ENCODE measurements around the gene RIMS3. TPM values are rescaled to one million over a fixed set of nuclear protein-coding genes. Genes with fewer than 3 reads are reported as not detected.

Gene RIMS3
- polyA plus RNA-seq, 1 donor from 2014 or later: 31.6 TPM

GRCh38 chr1:40710581-40711315 is 45.3 kb upstream of the RIMS3 start:
- H3K4me2 ChIP-seq (ENCODE audit: low read length): peak overlapping the region; percentile 95
- TF ChIP-seq CTCF (IDR thresholded peaks at IDR 0.05; ENCODE audit: poor library complexity, severe bottlenecking) (no peak), REST (IDR thresholded peaks at IDR 0.05; ENCODE audit: borderline replicate concordance) (no peak), TAF1 (IDR thresholded peaks at IDR 0.05; ENCODE audit: low read depth) (no peak), RAD21 (conservative IDR thresholded peaks at IDR 0.05) (no peak), EP300 (conservative IDR thresholded peaks at IDR 0.05; ENCODE audit: poor library complexity, severe bottlenecking) (no peak), MXI1 (conservative IDR thresholded peaks at IDR 0.05; ENCODE audit: poor library complexity, severe bottlenecking) (no peak)
- peak overlapping the region; percentile 59 for H3K9ac ChIP-seq (ENCODE audit: low read length)
- no peaks in the 10 kb centered on the region for H3K9me3 ChIP-seq (ENCODE audit: low read length)
- no peak overlapping the region for H3K27ac ChIP-seq (ENCODE audit: low read length)
- no peaks in the 10 kb centered on the region for H3F3A ChIP-seq (ENCODE audit: insufficient read depth, low read length, poor library complexity, severe bottlenecking)
- peaks cover 67% of the 10 kb centered on the region for H3K79me2 ChIP-seq (replicated peaks; ENCODE audit: insufficient read depth, low read length)
- no peaks in the 10 kb centered on the region for H3K27me3 ChIP-seq (ENCODE audit: insufficient read depth, low read depth, low read length)
- no peaks in the 10 kb centered on the region for H4K20me1 ChIP-seq (ENCODE audit: insufficient read depth)
- peak overlapping the region; percentile 68 for H3K4me3 ChIP-seq (ENCODE audit: low read length)
- H3K9me2 ChIP-seq (ENCODE audit: insufficient read depth, low read length): no peaks in the 10 kb centered on the region
- no peak overlapping the region for H2AFZ ChIP-seq (ENCODE audit: low read depth, low read length)
- no peaks in the 10 kb centered on the region for H3K36me3 ChIP-seq (ENCODE audit: insufficient read depth, low read length)

- Histone ChIP-seq H3K79me2 (replicated peaks; ENCODE audit: insufficient read depth, low read length) (peaks cover 71% of the 10 kb centered on the region), H3F3A (ENCODE audit: insufficient read depth, low read length, poor library complexity, severe bottlenecking) (no peaks in the 10 kb centered on the region), H3K4me3 (ENCODE audit: low read length) (peak overlapping the region; percentile 68), H4K20me1 (ENCODE audit: insufficient read depth) (no peaks in the 10 kb centered on the region), H3K36me3 (ENCODE audit: insufficient read depth, low read length) (no peaks in the 10 kb centered on the region), H3K27ac (ENCODE audit: low read length) (peak overlapping the region; percentile 57), H2AFZ (ENCODE audit: low read depth, low read length) (peak overlapping the region; percentile 2), H3K27me3 (ENCODE audit: insufficient read depth, low read depth, low read length) (no peaks in the 10 kb centered on the region), H3K9ac (ENCODE audit: low read length) (peak overlapping the region; percentile 59), H3K9me3 (ENCODE audit: low read length) (no peaks in the 10 kb centered on the region), H3K9me2 (ENCODE audit: insufficient read depth, low read length) (no peaks in the 10 kb centered on the region), H3K4me2 (ENCODE audit: low read length) (peak overlapping the region; percentile 95)
- TF ChIP-seq REST (IDR thresholded peaks at IDR 0.05; ENCODE audit: borderline replicate concordance): no peak
- no peak for TF ChIP-seq RAD21 (conservative IDR thresholded peaks at IDR 0.05)
- no peak for TF ChIP-seq MXI1 (conservative IDR thresholded peaks at IDR 0.05; ENCODE audit: poor library complexity, severe bottlenecking)
- no peak for TF ChIP-seq SMC3 (conservative IDR thresholded peaks at IDR 0.05; ENCODE audit: poor library complexity)
- TF ChIP-seq TAF1 (IDR thresholded peaks at IDR 0.05; ENCODE audit: low read depth): no peak
- no peak for TF ChIP-seq EZH2 (IDR thresholded peaks at IDR 0.05; ENCODE audit: borderline replicate concordance, insufficient read depth, low read length, poor library complexity, severe bottlenecking)
- TF ChIP-seq CTCF (IDR thresholded peaks at IDR 0.05; ENCODE audit: poor library complexity, severe bottlenecking): no peak
- TF ChIP-seq EP300 (conservative IDR thresholded peaks at IDR 0.05; ENCODE audit: poor library complexity, severe bottlenecking): no peak
- TF ChIP-seq POLR2AphosphoS5 (IDR thresholded peaks at IDR 0.05): no peak
Measured at GRCh38 chr1:40709802-40710278, 44.4 kb upstream of the RIMS3 start.

Data from neural cell (in vitro differentiated cells).